ENCODE measurements around the gene PEAR1.

PEAR1 gene

DNA sequence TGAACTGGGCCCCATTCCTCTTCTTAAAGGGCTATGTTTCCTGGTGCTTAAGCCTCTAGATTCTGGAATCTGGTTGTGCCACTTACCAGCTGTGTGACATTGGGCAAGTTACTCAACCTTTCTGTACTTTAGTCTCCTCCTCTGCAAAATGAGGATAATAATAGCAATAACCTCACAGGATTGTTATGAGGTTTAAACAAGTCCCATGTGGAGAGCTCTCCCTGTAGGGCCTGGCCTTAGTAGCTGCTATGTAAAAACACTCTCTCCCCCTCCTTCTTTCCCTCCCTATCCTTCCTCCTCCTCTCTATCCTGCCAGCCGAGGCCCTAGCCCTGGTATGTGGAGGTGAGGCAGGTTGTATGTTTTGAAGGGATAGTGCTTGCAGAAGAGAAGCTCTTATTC, 8.2 kb upstream of the PEAR1 start:
- no peak for DNase-seq

DNA sequence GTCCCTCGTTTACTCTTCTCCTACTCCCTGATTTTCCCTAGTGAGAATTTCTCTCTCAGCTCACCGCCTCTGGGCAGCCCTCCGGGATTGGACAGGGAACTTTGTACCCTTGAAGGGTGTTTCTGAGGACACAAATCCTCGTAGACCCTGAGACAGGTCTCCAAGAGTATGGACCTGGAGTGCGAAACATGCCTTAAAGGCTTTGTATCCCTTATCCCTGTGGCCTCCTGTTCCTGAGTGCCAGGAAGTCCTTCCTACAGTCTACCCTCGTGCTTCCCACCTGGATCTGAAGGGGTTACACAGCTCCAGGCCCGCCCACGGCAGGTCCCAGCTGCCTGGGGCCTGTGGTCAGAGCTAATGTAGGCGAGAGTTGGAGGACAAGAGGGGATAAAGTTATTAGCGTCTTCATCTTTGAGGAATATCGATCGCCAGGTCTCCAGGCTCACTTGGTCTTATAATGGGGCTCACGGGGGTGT, 7.6 kb upstream of the PEAR1 start:
- DNase-seq = no peak

- no peak for DNase-seq
These were observed 6.8 kb upstream of the PEAR1 start for GRCh38 chr1:156886583-156887281.

DNA sequence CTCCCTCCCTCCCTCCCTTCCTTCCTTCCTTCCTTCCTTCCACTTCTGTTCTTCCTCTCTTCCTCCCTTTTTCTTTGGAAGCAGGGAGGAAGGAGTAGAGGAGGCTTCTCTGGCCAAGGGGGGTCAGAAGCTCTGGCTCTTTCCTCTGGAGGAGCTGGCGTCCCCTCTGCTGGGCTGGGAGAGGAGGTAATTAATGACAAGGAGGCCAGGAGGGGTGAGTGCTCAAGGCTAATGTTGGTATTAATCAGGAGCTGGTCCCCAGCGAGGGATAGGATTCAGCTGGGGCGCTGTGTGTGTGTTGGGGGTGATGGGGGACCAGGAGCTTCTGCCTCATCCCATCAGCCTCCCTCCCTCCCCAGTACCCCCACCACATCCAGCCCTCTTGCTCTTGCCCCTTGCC, 6.2 kb upstream of the PEAR1 start:
- peak; percentile 76 for DNase-seq

GRCh38 chr1:156887734-156888133, 5.8 kb upstream of the PEAR1 start:
- DNase-seq = peak; percentile 74

DNA sequence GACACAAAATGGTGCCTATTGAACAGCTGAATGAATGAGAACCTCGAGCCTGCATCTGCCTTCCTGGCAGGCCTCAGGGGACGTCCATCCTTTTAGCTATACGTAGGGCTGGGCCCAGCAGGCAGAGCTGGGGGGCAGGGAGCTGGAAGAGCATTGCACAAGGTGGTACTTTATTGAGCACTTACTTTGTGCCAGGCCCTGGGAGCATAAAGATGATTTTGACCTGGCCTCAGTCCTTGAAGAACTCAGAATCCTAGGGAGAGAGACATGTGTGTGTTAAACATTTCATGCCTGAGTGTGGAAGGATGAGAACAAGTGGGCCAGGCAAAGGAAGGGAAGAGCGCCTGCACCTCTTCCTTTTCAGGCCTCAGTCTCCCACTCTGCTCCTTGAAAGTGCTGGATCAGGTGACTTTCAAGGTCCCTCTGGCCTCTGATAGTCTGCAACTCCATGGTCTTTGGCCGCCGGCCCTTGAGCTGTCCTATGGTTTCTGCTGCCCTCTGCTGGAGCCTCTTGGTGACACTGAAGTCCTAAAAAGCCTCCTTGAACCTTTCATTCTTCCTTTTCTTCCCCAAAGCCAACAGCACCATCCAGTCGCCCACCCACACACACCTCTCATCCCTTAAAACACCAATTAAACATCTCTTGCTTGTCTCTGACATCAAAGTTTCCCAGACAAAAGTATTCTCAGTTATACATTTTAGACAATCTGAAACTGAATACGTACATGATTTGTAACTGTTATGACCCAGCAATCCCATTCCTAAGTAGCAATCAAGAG, 3.5 kb upstream of the PEAR1 start:
- peak; percentile 93 for DNase-seq

- DNase-seq = peak; percentile 96
These were observed 1.1 kb upstream of the PEAR1 start for GRCh38 chr1:156892190-156893047.

DNA sequence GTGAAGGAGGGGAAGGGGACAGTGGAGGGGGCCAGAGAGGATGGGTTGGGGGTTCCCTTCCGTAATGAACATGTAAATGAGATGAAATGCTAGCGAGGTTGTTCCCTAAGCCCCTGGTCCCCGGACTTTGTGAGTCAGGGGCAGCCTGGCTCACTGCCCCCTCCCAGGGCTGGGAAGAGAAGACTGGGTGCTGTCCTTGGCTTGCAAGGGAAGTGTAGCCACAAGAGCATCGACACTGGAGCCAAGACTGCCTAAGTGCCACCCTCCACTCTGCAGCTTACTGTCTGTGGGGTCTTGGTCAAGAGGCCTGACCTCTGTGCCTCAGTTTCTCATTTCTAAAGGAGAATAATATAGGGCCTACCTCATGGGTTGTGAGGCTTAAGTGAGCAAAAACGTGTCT, 483 bp downstream of the PEAR1 start:
- no peak for DNase-seq

DNA sequence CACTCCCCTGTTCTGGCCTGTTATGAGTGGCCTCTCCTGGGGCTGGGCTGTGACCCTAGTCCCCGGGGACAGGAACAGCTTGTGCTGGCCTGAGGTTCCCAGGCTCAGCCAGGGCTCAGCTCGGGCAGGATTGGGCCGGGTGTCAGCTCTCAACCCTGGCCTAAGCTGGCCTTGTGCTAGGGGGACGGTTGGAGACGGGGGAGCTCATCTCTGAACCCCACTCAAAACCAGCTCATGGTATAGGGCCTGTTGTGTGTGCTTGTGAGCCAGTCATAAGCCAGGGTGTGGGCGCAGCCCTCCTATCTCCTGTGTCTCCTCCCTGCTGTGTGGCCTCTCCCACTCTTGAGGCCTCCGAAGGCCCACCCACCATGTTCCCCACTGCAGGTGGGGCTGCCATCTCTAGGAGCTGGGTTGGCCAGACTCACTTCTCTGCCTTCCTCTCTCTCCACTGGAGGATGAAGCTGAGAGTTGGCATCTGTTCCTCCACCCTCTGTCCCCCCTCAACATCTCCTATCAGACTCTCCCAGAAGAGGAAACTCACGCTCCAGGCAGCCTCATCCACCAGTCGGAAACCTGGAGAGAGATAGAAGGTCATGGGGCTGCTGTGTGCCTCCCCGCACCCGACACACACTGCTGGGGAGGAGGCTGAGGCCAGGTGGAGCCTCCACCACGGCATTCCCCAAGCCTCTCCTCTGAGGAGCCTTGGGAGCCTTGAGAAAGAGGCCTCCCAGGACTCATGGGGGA, 1.4 kb downstream of the PEAR1 start:
- DNase-seq = peak; percentile 29

GRCh38 chr1:156895455-156895812, 1.9 kb downstream of the PEAR1 start:
- DNase-seq = no peak

- DNase-seq = no peak
These were observed 2.4 kb downstream of the PEAR1 start for GRCh38 chr1:156895927-156896326.

DNA sequence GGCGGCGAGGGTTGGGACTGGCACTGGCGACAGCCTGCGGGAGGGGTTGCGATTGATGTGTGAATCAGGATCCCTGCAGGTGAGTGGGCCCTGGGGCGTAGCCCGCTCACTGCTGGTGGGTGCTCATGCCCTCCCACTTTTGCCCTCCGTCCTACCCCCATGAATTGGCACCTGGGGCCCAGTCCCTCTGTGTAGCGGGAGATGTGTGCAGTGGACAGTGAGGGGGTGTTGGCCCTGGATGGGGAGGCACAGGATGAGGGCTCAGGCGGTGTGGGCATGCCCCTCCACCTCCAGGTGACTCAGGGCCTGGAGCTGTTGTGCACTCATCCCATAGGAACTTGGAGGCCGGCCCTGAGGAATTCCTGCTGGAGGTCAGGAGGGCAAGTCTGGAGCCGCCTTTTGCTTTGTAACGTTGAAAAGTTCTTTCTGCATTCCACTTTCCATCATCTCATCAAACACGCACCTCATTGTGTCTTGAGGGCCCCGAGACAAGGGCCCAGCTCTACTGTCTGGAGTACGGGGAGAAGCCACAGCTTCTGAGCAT, 3.0 kb downstream of the PEAR1 start:
- DNase-seq = no peak

- no peak for DNase-seq
These were observed 3.7 kb downstream of the PEAR1 start for GRCh38 chr1:156897078-156897825.

DNA sequence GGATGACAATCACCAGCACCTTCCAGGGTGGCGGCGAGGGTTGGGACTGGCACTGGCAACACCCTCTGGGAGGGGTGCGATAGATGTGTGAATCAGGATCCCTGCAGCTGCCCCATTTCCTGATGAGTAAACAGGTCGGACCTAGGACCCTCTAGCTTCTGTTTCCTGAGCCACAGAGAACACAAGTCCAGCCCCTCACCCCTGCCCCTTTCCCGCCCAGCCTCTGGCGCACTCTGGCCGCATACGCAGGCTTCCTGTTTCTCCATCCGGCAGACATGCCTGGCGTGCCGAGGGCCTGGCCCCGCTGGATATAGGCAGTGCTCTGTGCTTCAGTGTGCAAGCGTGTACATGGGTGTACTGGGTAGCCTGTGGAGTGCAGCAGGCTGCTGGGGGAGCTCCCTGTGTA, 4.6 kb downstream of the PEAR1 start:
- no peak for DNase-seq

- DNase-seq = no peak
These were observed 5.6 kb downstream of the PEAR1 start for GRCh38 chr1:156898971-156899664.

DNA sequence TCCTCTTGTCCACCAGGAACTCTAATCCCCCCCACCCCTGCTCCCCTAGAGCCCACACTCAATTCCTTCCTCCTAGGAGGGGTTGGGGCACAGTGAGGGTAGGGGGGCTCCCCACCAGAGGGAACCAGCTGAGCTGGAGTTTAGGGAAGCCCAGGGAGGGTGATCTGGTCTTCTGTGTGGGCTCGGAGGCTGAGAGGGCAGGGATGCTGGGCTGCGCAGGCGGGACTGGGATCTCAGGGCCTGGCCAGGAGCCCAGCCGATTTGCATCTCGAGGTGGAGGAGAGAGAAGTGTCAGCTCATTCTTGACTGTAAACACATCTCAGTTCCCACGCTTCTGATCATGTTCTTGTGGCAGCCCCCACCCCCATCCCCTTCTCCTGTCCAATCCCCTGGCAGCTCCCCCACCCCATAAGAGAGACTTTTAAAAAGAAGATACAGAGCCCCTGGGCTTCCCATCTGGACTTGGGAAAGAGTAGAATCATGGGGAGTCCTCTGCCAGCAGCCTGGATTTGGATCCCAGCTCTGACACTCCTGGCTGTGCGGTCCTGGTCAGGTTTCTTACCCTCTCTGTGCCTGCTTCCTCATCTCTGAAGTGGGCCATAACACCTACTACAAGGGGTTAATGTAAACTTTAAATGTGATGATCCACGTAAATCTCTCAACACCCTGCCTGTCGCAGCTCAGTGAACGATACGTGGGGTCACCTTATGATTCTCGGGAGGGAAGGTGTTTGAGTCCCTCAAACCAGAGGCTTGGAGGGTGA, 6.6 kb downstream of the PEAR1 start:
- no peak for DNase-seq

DNA sequence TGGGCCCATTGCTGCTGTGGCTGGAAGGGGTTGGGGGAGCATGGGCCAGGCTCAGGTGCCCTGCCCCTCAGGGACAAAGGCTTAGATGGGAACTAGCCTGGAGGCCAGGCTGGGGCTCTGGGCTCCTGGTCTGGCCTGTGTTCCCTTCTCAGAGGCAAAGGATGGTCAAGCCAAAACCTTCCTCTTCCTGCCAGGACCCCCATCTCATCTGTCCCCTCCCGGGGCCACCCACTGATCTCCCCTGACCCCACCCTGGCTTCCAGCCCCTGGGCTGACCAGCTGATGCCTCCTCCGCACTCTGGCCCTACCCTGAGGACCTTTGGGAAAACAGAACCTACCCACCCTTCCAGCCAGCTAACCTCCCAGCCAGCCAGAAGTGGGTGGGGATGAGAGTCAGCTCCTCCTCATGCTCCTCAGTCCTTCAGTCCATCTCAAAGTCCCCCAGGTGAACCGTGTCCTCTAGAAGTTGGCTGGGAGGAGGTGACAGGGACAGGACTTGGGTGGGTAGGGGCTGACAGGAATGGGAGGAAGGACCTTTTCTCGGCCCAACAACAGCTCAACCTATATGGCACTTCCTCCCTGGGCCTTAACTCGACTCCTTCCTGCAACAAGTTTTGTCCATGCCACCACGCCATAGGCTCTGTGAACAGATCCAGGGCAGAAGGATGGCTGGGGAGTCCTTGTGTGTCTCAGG, 7.5 kb downstream of the PEAR1 start:
- no peak for DNase-seq

GRCh38 chr1:156901590-156901900, 8.0 kb downstream of the PEAR1 start:
- DNase-seq = no peak

DNA sequence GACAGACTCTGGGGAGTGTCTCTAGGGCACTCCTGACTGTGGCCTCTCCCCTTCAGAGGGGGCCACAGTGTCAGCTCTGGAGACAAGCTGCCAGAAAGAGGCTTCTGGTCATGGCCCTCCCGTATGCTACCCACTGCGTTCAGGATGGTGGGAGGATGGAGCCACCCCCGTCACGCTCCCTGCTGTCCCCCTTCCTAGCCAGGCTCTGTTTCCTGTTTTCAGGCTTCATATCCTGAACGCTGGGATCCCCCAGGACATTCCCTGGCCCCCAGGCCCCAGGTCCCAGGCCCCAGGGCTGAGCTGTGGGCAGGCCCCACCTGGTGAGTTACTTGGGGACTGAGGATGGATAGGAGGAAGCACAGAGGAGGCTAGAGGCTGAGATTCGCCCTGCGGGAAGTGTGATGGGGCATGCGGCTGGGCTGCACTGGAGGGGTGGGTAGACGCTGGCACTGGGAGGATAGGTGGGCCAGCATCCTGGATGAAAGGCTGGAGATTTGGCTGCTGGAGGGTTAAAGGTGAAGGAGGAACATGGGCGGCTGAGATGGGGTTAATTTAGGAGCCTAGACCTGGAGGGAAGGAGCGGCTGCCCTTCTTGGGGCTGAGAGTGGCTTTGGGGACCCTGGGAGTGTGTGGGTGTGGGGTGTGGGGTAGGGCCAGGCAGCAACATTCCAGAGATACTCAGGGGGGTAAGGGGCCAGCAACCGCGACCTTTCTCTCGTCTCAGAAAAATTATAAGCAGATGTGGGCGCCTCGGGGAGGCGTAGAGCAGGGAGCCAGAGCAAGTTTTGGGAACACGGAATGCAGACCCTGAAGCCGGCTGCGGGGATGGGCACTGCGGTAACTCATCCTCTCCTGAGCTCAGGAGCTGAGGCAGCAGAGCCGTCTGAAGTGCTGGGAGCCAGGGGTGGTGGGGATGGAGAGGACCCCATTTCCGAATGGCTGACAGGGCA, 8.7 kb downstream of the PEAR1 start:
- no peak for DNase-seq
